ENCODE results near the gene TGM6. TPM values are rescaled to one million over a fixed set of nuclear protein-coding genes. Genes with fewer than 3 reads are reported as not detected.

Gene TGM6
- total RNA-seq, 2 donors from 2014 or later = not detected

DNA sequence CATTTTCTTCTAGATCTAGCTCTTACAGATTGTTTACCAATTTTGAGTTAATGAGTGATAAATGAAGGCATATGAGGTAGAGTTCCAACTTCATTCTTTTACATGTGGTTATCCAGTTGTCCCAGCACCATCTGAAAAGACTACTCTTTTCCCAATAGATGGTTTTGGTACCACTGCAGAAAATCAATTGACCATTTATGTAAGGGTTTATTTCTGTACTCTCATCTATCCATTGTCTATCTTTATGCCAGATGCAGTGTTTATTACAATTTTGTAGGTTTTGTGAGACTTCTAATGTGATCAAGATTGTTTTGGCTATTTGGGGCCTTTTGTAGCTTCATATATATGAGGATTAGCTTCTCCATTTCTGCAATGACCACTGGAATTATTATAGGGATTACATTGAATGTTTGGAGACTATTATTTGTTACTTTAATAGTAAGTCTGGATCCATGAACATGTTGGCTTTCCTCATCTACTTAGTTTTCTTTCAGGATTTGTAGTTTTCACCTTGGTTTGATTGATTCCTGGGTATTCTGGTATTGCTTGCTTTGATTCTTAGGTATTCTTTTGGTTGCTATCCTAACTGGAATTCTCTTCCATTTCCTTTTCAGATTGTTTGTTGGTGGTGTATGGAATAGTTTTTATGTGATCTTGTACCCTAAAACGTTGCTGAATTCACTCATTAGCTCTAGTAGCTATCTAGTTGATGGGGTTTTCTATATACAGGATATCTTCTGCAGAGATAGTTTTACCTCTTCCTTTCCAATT lies 79.5 kb downstream of the TGM6 start:
- Mint-ChIP-seq H3K27me3 (no peaks in the 10 kb centered on the region), H3K36me3 (peaks cover 40% of the 10 kb centered on the region), H3K4me1 (ENCODE audit: low read depth in 2 of 2) (peaks cover 3 to 12% of the 10 kb centered on the region in 2 donors), H3K9me3 (no peaks in the 10 kb centered on the region), H3K4me3 (no peak overlapping the region), H3K27ac (no peak overlapping the region)
- ATAC-seq = no peak
- DNase-seq (ENCODE audit: low spot score) = no peak

DNA sequence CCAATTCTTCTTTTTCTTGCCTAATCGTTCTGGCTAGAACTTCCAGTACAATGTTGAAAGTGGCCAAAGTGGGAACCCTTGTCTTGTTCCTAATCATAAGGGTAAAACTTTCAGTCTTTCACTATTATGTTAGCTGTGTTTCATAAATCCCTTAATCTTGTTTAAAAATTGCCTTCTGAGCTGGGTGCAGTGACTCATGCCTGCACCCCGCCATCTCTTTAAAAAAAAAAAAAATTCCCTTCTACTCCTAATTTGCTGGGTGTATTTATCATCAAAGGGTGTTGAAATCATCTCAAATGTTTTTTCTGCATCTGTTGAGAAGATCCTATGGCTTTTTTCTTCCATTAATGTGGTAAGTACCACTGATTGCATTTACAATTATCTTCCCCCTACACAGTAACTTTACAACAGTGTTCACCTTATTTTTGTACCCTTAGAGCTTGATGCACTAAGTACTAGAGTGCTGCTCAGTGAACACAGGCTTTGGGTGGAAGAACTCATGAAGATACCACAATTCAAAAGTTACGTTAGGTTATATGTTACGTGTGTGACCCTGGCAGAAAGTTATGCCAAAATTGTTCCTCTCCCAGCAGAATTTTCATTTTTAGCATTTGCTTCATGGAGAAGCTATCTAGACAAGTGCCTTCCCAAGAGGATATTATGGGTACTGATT lies 80.2 kb downstream of the TGM6 start:
- H3K27me3 Mint-ChIP-seq = no peaks in the 10 kb centered on the region
- H3K4me1 Mint-ChIP-seq (ENCODE audit: low read depth in 2 of 2) = peaks cover 0 to 16% of the 10 kb centered on the region in 2 donors
- DNase-seq (ENCODE audit: low spot score) (no peak), ATAC-seq (no peak)
- H3K4me3 Mint-ChIP-seq = no peak overlapping the region
- H3K27ac Mint-ChIP-seq = peak overlapping the region in 1 of 2 donors; percentile 16
- H3K36me3 Mint-ChIP-seq = peaks cover 46% of the 10 kb centered on the region
- H3K9me3 Mint-ChIP-seq = no peaks in the 10 kb centered on the region

- Mint-ChIP-seq H3K9me3 (no peaks in the 10 kb centered on the region), H3K27ac (no peak overlapping the region), H3K36me3 (peaks cover 55% of the 10 kb centered on the region), H3K4me1 (ENCODE audit: low read depth in 2 of 2) (peaks cover 4 to 24% of the 10 kb centered on the region in 2 donors), H3K27me3 (no peaks in the 10 kb centered on the region), H3K4me3 (no peak overlapping the region)
- ATAC-seq (no peak), DNase-seq (ENCODE audit: low spot score) (no peak)
Measured at GRCh38 chr20:2462484-2462883, 81.8 kb downstream of the TGM6 start.

DNA sequence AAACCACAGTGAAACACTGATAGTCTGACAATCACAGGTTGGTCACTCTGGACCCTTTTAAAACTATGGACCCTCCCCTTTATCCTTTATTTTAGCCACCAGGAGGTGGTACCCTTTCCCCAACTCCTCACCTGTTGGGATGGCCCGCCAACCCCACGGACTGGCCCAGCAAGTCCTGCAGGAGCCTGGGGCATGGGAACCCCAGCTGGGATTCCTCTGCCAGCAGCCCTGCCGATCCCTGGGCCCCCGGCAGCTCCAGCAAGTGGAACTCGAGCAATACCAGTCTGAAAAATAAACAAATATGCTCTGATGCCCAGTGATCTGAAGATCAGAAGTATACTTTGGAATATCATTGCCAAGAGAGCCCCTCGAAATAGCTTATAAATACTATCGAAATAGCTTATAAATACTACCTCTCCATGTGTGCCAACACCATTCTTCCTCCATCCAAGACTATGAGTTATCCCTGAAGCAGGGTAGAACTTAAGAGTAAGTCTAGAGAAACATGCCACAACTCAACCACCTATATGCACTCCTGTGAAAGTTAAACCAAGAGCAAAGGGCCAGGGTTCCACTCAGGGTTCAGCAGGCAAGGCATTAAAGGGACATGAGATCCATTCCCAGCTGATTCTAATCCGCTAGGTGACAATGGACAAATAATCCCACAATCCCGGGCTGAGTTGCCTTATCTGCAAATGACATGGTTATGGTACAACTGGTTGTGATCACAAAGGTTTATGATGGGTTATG lies 83.1 kb downstream of the TGM6 start:
- Mint-ChIP-seq H3K4me3 (no peak overlapping the region), H3K27me3 (no peaks in the 10 kb centered on the region), H3K36me3 (peaks cover 62% of the 10 kb centered on the region), H3K9me3 (no peaks in the 10 kb centered on the region), H3K27ac (no peak overlapping the region), H3K4me1 (ENCODE audit: low read depth in 2 of 2) (peaks cover 17 to 34% of the 10 kb centered on the region in 2 donors)
- ATAC-seq = no peak
- no peak for DNase-seq (ENCODE audit: low spot score)

DNA sequence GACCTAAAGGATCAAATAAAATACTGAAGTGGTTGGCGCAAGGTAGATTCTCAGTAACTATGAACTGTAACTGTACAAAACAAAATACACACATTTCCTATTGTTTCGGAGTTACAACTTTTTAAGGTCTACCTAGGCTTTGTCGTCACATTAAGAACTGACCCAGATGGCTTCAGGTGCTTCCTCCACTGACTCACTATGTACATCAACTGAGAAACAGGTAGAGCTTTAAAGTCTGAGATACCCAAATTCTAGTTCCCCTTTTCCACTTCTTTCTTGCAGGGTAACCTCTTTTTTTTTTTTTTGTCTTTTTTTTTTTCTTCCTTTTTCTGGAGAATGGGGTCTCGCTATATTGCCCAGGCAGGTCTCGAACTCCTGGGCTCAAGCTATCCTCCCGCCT lies 84.4 kb downstream of the TGM6 start:
- ATAC-seq (no peak), DNase-seq (ENCODE audit: low spot score) (no peak)
- Mint-ChIP-seq H3K27ac (no peak overlapping the region), H3K27me3 (no peaks in the 10 kb centered on the region), H3K36me3 (peaks cover 61% of the 10 kb centered on the region), H3K4me3 (no peak overlapping the region), H3K9me3 (no peaks in the 10 kb centered on the region), H3K4me1 (ENCODE audit: low read depth in 2 of 2) (peaks cover 27 to 42% of the 10 kb centered on the region in 2 donors)

GRCh38 chr20:2467412-2467811 lies 86.7 kb downstream of the TGM6 start:
- Mint-ChIP-seq H3K27me3 (no peaks in the 10 kb centered on the region), H3K4me1 (ENCODE audit: low read depth in 2 of 2) (peaks cover 47 to 53% of the 10 kb centered on the region in 2 donors), H3K9me3 (no peaks in the 10 kb centered on the region), H3K36me3 (peaks cover 42% of the 10 kb centered on the region), H3K4me3 (peak overlapping the region; percentile 100), H3K27ac (peak overlapping the region; percentile 98 to 100)
- no peak for DNase-seq (ENCODE audit: low spot score)
- ATAC-seq = no peak

DNA sequence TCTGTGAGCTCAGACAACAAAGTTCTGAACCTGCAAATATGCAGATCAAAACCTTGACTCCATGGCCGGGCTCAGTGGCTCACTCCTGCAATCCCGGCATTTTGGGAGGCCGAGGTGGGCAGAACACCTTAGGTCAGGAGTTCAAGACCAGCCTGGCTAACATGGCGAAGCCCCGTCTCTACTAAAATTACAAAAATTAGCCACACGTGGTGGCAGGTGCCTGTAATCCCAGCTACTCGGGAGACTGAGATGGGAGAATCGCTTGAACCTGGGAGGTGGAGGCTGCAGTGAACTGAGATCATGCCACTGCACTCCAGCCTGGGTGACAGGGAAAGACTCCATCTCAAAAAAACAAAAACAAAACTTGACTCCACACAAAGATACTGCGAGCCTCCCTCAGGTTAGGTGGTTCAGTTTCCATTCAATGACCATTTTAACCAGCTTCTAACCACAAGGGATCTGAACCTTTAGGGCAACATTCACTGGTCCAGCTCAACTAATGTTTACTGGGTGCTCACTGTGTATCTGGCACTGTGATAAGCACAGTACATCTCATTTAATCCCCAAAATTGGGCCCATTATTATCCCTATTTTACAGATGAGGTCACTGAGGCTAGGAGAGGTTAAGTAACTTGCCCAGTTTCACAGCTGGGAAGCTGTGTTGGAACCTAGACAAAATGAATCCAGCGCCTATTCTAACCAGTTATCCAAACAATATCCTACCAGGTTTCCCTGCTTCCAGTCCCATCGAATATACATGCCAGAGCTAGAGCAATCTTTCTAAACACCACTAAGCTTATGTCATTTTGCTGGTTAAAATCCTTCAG lies 88.1 kb downstream of the TGM6 start:
- DNase-seq (ENCODE audit: low spot score) (no peak), ATAC-seq (no peak)
- peak overlapping the region; percentile 98 to 100 for H3K27ac Mint-ChIP-seq
- H3K9me3 Mint-ChIP-seq = no peaks in the 10 kb centered on the region
- peaks cover 48% of the 10 kb centered on the region in 2 donors for H3K4me1 Mint-ChIP-seq (ENCODE audit: low read depth in 2 of 2)
- H3K27me3 Mint-ChIP-seq = no peaks in the 10 kb centered on the region
- H3K4me3 Mint-ChIP-seq = peak overlapping the region; percentile 100
- H3K36me3 Mint-ChIP-seq = peaks cover 33% of the 10 kb centered on the region

DNA sequence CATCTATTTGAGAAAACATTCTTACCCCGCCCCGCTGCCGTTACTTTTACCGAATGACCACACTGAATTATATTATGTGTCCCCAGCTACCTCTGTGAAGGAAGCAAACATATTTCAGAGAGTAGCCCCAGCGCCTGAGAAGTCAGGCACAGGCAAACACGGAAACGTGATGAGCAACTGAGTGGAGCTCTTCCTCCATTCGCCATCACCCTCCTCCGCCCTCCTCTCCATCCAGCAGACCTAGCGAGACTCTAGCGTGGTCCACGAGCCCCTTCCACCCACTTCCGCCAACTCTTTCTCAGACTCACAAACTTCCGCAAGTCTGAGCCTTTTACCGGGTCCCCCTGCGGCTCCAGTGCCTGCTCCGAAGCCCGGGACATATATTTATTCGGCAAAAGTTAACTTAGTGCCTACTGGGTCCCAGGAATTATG lies 89.3 kb downstream of the TGM6 start:
- peaks cover 48% of the 10 kb centered on the region in 2 donors for H3K4me1 Mint-ChIP-seq (ENCODE audit: low read depth in 2 of 2)
- no peaks in the 10 kb centered on the region for H3K27me3 Mint-ChIP-seq
- peak overlapping the region; percentile 98 to 100 for H3K27ac Mint-ChIP-seq
- peaks cover 28% of the 10 kb centered on the region for H3K36me3 Mint-ChIP-seq
- ATAC-seq (peak; percentile 65 to 78), DNase-seq (ENCODE audit: low spot score) (peak; percentile 77)
- peak overlapping the region; percentile 100 for H3K4me3 Mint-ChIP-seq
- H3K9me3 Mint-ChIP-seq = no peaks in the 10 kb centered on the region

GRCh38 chr20:2470423-2471193 lies 89.9 kb downstream of the TGM6 start, which contains the start of gene SNRPB:
TSS of gene SNRPB (minus strand) at chr20:2470789. CDS start at chr20:2470690, 99 bp downstream.
- Mint-ChIP-seq H3K27ac (peak within 1 kb of the TSS; percentile 98 to 100), H3K4me1 (ENCODE audit: low read depth in 2 of 2) (peaks cover 47 to 48% of the 10 kb centered on the region in 2 donors), H3K36me3 (peaks cover 25% of the 10 kb centered on the region)

DNA sequence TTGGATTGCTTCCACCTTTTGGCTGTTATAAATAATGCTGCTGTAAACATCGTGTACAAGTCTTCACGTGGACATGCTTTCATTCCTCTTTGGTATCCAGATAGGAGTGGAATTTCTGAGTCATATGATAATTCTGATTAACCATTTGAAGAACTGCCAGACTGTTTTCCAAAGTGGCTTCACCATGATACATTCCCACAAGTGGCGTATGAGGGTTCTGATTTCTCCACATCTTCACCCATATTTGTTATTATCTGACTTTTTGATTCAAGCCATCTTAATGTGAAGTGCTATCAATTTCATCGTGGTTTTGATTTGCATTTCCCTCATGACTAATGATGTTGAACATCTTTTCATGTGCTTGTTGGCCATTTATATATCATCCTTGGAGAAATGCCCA lies 92.8 kb downstream of the TGM6 start:
- no peak overlapping the region for H3K27ac Mint-ChIP-seq
- peaks cover 7% of the 10 kb centered on the region for H3K36me3 Mint-ChIP-seq
- peaks cover 27 to 33% of the 10 kb centered on the region in 2 donors for H3K4me1 Mint-ChIP-seq (ENCODE audit: low read depth in 2 of 2)
- DNase-seq (ENCODE audit: low spot score) (no peak), ATAC-seq (no peak)
- no peak overlapping the region for H3K4me3 Mint-ChIP-seq
- no peaks in the 10 kb centered on the region for H3K27me3 Mint-ChIP-seq
- H3K9me3 Mint-ChIP-seq = no peaks in the 10 kb centered on the region

More at GRCh38 chr20:2470423-2471193, 89.9 kb downstream of the TGM6 start, which contains the start of gene SNRPB:
- Mint-ChIP-seq H3K27me3 (no peaks in the 10 kb centered on the region), H3K4me3 (peak within 1 kb of the TSS; percentile 100), H3K9me3 (no peaks in the 10 kb centered on the region)
- ATAC-seq = peak; percentile 98 to 99
- peak; percentile 98 for DNase-seq (ENCODE audit: low spot score)

DNA sequence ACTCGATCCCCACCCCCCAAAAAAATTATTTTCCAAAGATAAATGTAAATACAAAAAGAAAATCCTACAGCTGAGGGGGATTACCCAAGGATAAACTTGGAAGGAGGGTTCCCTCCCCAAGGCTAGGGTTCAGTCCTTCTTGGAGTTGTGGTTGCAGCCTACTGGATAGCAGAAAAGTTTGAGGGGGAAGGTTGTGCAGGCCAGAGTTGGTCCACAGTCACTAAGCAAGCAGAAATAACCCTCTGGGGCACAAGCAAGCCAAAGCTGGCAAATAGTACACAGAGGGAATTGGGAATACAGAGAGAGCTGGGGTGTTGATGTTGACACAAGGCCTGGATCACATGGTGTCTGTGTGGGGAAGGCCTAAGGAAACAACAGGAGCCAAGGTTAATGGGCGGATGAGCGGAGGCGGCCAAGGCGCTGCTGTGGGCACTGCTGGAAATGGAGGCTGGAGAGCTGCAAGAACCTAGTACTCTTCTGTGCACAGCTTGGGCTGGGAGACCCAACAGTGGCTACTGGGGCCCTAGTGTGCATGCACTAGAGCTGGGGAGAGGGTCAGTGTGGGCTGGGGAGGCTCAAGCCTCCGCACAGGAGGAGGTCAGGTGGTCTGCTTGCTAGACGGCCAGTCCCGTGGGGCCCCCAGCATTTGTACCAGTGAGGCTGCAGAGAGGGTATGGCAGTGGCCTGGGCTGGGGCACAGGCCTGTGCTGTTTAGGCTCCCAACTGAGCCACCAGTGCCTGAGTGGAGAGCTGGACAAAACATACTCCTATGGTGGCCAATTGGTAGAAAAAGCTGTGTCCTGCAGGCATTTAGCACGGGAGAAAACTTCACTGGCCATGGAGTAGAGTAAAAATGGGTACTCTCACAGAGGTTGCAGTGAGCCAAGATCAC lies 95.4 kb downstream of the TGM6 start:
- Mint-ChIP-seq H3K4me3 (no peak overlapping the region), H3K27me3 (no peaks in the 10 kb centered on the region), H3K9me3 (no peaks in the 10 kb centered on the region), H3K4me1 (ENCODE audit: low read depth in 2 of 2) (peaks cover 6 to 12% of the 10 kb centered on the region in 2 donors), H3K27ac (no peak overlapping the region), H3K36me3 (peaks cover 6% of the 10 kb centered on the region)
- ATAC-seq (no peak), DNase-seq (ENCODE audit: low spot score) (no peak)
